WTC11 (cell line): ENCODE measurements around the gene KCNIP3. TPM values are rescaled to one million over a fixed set of nuclear protein-coding genes. Genes with fewer than 3 reads are reported as not detected.

Experiments used
- ATAC-seq: fragments of 200-7000 bp; cut with Tn5 transposase; 2 replicates; pipeline ENCODE4 v1.10.0; 2021; ENCODE audit warnings: mild to moderate bottlenecking, moderate library complexity
- CTCF ChIA-PET: fragments of 300-600 bp; sonication (Branson Sonifier 250); formaldehyde crosslinking; loops from one replicate; lab custom pipeline; 2021; ENCODE audit warnings: antibody characterized with exemption; lab: Charles Lee
- POLR2A ChIA-PET: fragments of 350-600 bp; sonication (Branson Sonifier 250); formaldehyde crosslinking; loops from one replicate; lab custom pipeline; 2021; ENCODE audit warnings: antibody characterized with exemption; lab: Charles Lee
- DNase-seq: peaks from one replicate; pipeline ENCODE4 v3.0.0; 2021; ENCODE audit warnings: low spot score
- H3K27ac Mint-ChIP-seq: 2 replicates; pipeline ENCODE4 v1.8.0; 2021; ENCODE audit warnings: mixed read lengths
- H3K27me3 Mint-ChIP-seq: 2 replicates; pipeline ENCODE4 v1.8.0; 2021; ENCODE audit warnings: low read depth, mild to moderate bottlenecking, moderate library complexity, mixed read lengths
- H3K36me3 Mint-ChIP-seq: 2 replicates; pipeline ENCODE4 v1.8.0; 2021; ENCODE audit warnings: mixed read lengths
- H3K4me1 Mint-ChIP-seq: 2 replicates; pipeline ENCODE4 v1.8.0; 2022; ENCODE audit warnings: mixed read lengths
- H3K4me3 Mint-ChIP-seq: 2 replicates; pipeline ENCODE4 v1.8.0; 2021; ENCODE audit warnings: mild to moderate bottlenecking, moderate library complexity, mixed read lengths
- H3K9me3 Mint-ChIP-seq: 2 replicates; pipeline ENCODE4 v1.8.0; 2021; ENCODE audit warnings: mixed read lengths
- ATF1 ChIP-seq: sonication (generic); formaldehyde crosslinking; IDR thresholded peaks from 2 replicates; pipeline ENCODE4 v1.8.1; 2023; ENCODE audit warnings: mild to moderate bottlenecking, moderate library complexity, missing genetic modification reagents
- ELF4 ChIP-seq: sonication (generic); formaldehyde crosslinking; IDR thresholded peaks from 2 replicates; pipeline ENCODE4 v1.8.1; 2022; ENCODE audit warnings: low read depth, mild to moderate bottlenecking, moderate library complexity, missing genetic modification reagents
- ESRRA ChIP-seq: sonication (generic); formaldehyde crosslinking; IDR thresholded peaks from 2 replicates; pipeline ENCODE4 v1.8.1; 2022; ENCODE audit warnings: mild to moderate bottlenecking, missing genetic modification reagents, borderline replicate concordance
- GABPB1 ChIP-seq: sonication (generic); formaldehyde crosslinking; IDR thresholded peaks from 2 replicates; pipeline ENCODE4 v1.8.1; 2023; ENCODE audit warnings: mild to moderate bottlenecking, missing genetic modification reagents
- KAT7 ChIP-seq: sonication (generic); formaldehyde crosslinking; IDR thresholded peaks from 2 replicates; pipeline ENCODE4 v1.8.1; 2023; ENCODE audit warnings: missing genetic modification reagents, mild to moderate bottlenecking, borderline replicate concordance
- NFATC4 ChIP-seq: fragments of 250-450 bp; sonication (Bioruptor Pico); IDR thresholded peaks from 2 replicates; pipeline ENCODE4 v1.9.0; 2021; ENCODE audit warnings: mild to moderate bottlenecking
- SMAD3 ChIP-seq: sonication (generic); formaldehyde crosslinking; IDR thresholded peaks from 2 replicates; pipeline ENCODE4 v1.8.0; 2022; ENCODE audit warnings: missing genetic modification reagents, mild to moderate bottlenecking, borderline replicate concordance
- STAT6 ChIP-seq: sonication (generic); formaldehyde crosslinking; conservative IDR thresholded peaks from 2 replicates; pipeline ENCODE4 v1.8.1; 2023; ENCODE audit warnings: mild to moderate bottlenecking, low read depth, missing genetic modification reagents, moderate library complexity
- TCF7 ChIP-seq: sonication (generic); formaldehyde crosslinking; IDR thresholded peaks from 2 replicates; pipeline ENCODE4 v1.8.0; 2022; ENCODE audit warnings: mild to moderate bottlenecking, low read depth, missing genetic modification reagents, moderate library complexity
- TEAD4 ChIP-seq: sonication (generic); formaldehyde crosslinking; IDR thresholded peaks from 2 replicates; pipeline ENCODE4 v1.8.0; 2022; ENCODE audit warnings: mild to moderate bottlenecking, missing genetic modification reagents
- ZNF121 ChIP-seq: sonication (generic); formaldehyde crosslinking; IDR thresholded peaks from 2 replicates; pipeline ENCODE4 v1.8.0; 2023; ENCODE audit warnings: missing genetic modification reagents
- ZNF232 ChIP-seq: sonication (generic); formaldehyde crosslinking; IDR thresholded peaks from 2 replicates; pipeline ENCODE4 v1.8.0; 2022; ENCODE audit warnings: mild to moderate bottlenecking, missing genetic modification reagents
- ZNF281 ChIP-seq: sonication (generic); formaldehyde crosslinking; IDR thresholded peaks from 2 replicates; pipeline ENCODE4 v1.8.0; 2023; ENCODE audit warnings: mild to moderate bottlenecking, missing genetic modification reagents
- ZNF416 ChIP-seq: fragments of 250-450 bp; sonication (Bioruptor Pico); IDR thresholded peaks from 2 replicates; pipeline ENCODE4 v1.9.0; 2021; ENCODE audit warnings: mild to moderate bottlenecking, inconsistent platforms
- ZNF423 ChIP-seq: fragments of 250-450 bp; sonication (Bioruptor Pico); IDR thresholded peaks from 2 replicates; pipeline ENCODE4 v2.1.2; 2022; ENCODE audit warnings: mild to moderate bottlenecking, moderate library complexity
- ZSCAN18 ChIP-seq: fragments of 250-450 bp; sonication (Bioruptor Pico); IDR thresholded peaks from 2 replicates; pipeline ENCODE4 v2.1.2; 2022; ENCODE audit warnings: mild to moderate bottlenecking, moderate library complexity
- total RNA-seq: library from RNA; stranded (reverse); gene quantifications from 3 replicates; pipeline ENCODE4 v1.2.3, GENCODE V29; 2021

KCNIP3 gene
- total RNA-seq, 1 experiment from 2014 or later = 2.1 TPM

GRCh38 chr2:95346738-95347671 is 49.9 kb downstream of the KCNIP3 start:
- H3K27ac Mint-ChIP-seq = no peak overlapping the region
- DNase-seq (peak; percentile 61), ATAC-seq (peak; percentile 55)
- POLR2A ChIA-PET = no interaction called here
- CTCF ChIA-PET = interaction anchor here (2.0 to 5.0 kb wide), 2 partner anchors 42 to 115 kb away, joined by 8 to 30 read pairs; no protein-coding TSS in a partner anchor
- TF ChIP-seq GABPB1 (CRISPR knock-in tag) (no peak), ESRRA (0 out of 2 replicates have a peak, but pooled peaks have one; percentile 17)
- H3K27me3 Mint-ChIP-seq = peaks cover 63% of the 10 kb centered on the region
- H3K4me3 Mint-ChIP-seq = peak overlapping the region; percentile 61
- no peaks in the 10 kb centered on the region for H3K36me3 Mint-ChIP-seq
- H3K9me3 Mint-ChIP-seq = no peaks in the 10 kb centered on the region
- no peaks in the 10 kb centered on the region for H3K4me1 Mint-ChIP-seq

GRCh38 chr2:95347681-95348608 is 50.8 kb downstream of the KCNIP3 start:
- H3K27me3 Mint-ChIP-seq = peaks cover 55% of the 10 kb centered on the region
- ATAC-seq = no peak
- TF ChIP-seq ZNF121 = no peak
- no peak for TF ChIP-seq ZNF416
- TF ChIP-seq ZSCAN18 = no peak
- no peak for TF ChIP-seq STAT6 (CRISPR knock-in tag)
- TF ChIP-seq NFATC4 (CRISPR knock-in tag) = no peak
- no peak for TF ChIP-seq TCF7 (CRISPR knock-in tag)
- TF ChIP-seq KAT7 (CRISPR knock-in tag) = no peak
- TF ChIP-seq ATF1 = no peak
- TF ChIP-seq TEAD4 (CRISPR knock-in tag) = no peak
- TF ChIP-seq ZNF423 (CRISPR knock-in tag) = no peak
- no peak for TF ChIP-seq ZNF232 (CRISPR knock-in tag)
- TF ChIP-seq ZNF281 = no peak
- no peak for TF ChIP-seq ELF4 (CRISPR knock-in tag)
- TF ChIP-seq SMAD3 (CRISPR knock-in tag) = no peak
- POLR2A ChIA-PET = no interaction called here
- peak overlapping the region; percentile 37; the same call in 1 of the 2 replicates for H3K4me3 Mint-ChIP-seq
- H3K4me1 Mint-ChIP-seq = no peaks in the 10 kb centered on the region
- H3K27ac Mint-ChIP-seq = no peak overlapping the region
- no peak for DNase-seq
- H3K9me3 Mint-ChIP-seq = no peaks in the 10 kb centered on the region
- H3K36me3 Mint-ChIP-seq = no peaks in the 10 kb centered on the region
- CTCF ChIA-PET = interaction anchor here (2.0 to 5.0 kb wide), 2 partner anchors 41 to 116 kb away, joined by 8 to 30 read pairs; no protein-coding TSS in a partner anchor
